SH-SY5Y (cell line): ENCODE measurements around the gene SMAD3.

Experiments
- GATA2 ChIP-seq: IDR thresholded peaks from 2 replicates; pipeline ENCODE4 v1.6.1; 2011; ENCODE audit warnings: mild to moderate bottlenecking, low read depth, low read length
- GATA3 ChIP-seq: IDR thresholded peaks from 2 replicates; pipeline ENCODE4 v1.6.1; 2011; ENCODE audit warnings: low read depth, mild to moderate bottlenecking, low read length, moderate library complexity

SMAD3 gene

DNA sequence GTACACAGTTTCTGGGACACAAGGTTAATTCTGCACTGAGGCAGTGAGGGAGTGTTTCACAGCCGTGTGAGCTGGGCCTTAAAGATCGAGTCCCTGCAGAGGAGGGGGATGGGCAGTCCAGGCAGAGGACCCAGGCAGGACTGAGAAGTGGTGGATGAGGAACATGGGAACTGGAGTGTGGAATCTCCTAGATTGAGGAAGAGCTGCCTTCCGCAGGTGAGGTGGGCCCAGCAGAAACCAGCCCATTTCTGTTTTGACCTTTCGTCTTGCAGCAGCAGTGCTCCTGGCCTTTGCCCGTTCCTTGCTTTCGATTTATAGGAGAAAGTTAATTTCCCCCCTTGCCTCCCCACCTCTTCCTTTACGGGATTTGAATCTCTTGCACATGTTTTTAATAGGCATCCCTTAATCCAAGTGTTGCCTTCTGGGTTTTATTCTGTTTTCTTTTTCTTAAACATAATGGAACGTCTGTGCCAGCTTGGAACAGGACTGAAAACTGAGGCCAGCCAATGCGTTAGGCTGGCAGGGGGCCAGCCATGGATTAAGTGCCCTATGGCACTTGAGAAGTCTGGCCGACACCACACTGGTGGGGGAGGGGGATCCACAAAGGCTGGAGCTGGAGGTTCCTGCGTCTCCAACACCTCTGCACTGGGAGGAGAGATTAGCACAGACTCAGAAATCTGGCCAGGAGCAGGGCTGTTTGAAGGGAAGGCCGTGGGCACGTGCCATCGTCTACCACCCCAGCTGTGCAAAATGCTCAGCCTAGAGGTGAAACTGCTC is 111.0 kb downstream of the SMAD3 start:
- no peak for TF ChIP-seq GATA2
- TF ChIP-seq GATA3, result no peak

DNA sequence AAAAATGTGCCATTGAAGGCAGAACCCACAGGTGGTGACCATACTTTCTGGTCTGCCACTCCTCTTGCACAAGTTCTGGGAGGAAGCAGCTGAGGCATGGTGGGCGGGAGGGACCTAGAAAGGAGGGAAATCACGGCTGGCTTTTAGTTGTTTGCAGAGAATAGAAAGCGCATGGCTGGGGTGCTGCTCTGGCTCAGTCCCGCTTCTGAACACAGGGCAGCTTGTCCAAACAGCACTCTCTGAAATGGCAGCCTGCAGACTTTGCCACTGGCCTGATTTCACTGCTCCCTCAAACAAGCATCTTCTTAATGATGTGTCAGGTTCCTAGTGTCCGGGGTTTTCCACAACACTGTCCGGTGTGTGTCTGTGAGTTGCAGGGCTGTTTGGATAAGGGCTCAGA is 112.3 kb downstream of the SMAD3 start:
- TF ChIP-seq GATA2, result no peak
- no peak for TF ChIP-seq GATA3

GRCh38 chr15:67178569-67179210 is 113.3 kb downstream of the SMAD3 start:
- no peak for TF ChIP-seq GATA2
- no peak for TF ChIP-seq GATA3

DNA sequence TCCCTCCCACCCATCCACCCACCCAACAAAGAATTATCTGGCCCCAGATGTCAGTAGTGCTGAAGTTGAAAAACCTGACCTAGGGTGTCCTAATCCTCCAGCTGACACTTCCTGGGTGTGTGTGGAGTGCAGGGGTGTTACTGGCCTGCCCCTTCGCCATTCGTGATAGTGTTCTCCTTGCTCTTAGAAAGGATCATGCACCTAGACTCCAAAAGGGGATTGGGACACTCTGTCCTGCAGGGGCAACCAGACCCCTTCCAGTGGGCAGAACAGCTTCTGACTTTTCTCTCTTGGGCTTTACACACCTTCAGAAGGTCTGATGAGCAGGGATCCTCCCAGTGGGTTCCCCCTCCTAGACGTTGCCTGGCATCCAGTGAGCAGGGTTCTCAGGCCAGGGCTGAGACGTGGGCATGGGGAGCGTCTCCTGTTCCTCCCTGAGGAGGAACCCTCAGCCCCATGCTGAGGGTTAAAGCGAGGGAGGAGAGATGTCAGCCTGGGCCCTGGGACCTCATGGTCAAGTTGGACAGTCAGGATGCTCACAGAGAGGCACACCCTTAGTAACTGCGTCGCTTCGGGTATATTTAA is 114.1 kb downstream of the SMAD3 start:
- no peak for TF ChIP-seq GATA3
- no peak for TF ChIP-seq GATA2

DNA sequence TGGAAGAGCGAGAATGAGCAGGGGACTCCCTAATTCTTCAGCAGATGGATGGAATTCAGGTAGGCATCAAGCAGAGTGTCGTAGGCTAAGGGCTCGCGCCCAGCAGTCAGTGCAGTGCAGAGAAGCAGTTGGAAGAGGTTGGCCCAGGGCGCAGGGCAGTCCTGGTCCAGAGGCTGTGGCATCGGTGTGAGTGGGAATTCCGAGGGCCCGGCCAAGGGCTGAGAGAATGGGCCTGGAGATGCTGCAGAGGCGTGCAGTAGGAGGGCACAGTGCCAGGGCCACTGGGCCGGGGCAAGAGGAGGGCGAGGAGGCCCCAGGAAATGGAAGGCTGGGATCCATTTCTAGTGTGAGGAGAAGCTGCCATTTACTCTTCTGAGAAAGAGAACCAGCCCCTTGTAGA is 114.6 kb downstream of the SMAD3 start:
- no peak for TF ChIP-seq GATA3
- no peak for TF ChIP-seq GATA2

- TF ChIP-seq GATA2, result no peak
- no peak for TF ChIP-seq GATA3
These were observed 115.3 kb downstream of the SMAD3 start for GRCh38 chr15:67180514-67181191.

- no peak for TF ChIP-seq GATA3
- TF ChIP-seq GATA2, result no peak
These were observed 115.8 kb downstream of the SMAD3 start for GRCh38 chr15:67181221-67181639.

GRCh38 chr15:67183443-67184169 is 118.2 kb downstream of the SMAD3 start:
- TF ChIP-seq GATA3, result no peak
- no peak for TF ChIP-seq GATA2

- TF ChIP-seq GATA3 (no peak), GATA2 (no peak)
These were observed 119.0 kb downstream of the SMAD3 start for GRCh38 chr15:67184208-67184925.

DNA sequence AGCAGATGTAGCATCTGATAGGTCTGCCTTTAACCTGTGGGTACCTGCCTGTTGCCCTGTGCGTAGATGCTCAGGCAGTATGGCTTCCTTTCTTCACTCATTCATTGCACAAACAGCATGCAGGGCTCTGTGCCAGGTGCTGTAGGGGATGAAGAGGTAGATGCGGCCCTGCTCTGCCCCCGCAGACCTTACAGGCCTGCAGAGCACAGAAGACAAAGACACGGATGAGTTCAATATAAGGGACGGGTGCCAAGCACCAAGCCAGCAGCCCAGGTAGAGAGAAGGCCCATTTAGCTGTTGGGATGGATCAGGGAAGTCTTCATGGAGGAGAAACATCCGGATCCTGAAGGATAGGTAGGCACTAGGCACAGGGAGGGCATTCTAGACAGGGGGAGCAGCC is 119.6 kb downstream of the SMAD3 start:
- no peak for TF ChIP-seq GATA2

GRCh38 chr15:67185621-67186225 is 120.3 kb downstream of the SMAD3 start:
- TF ChIP-seq GATA3 (no peak), GATA2 (no peak)

DNA sequence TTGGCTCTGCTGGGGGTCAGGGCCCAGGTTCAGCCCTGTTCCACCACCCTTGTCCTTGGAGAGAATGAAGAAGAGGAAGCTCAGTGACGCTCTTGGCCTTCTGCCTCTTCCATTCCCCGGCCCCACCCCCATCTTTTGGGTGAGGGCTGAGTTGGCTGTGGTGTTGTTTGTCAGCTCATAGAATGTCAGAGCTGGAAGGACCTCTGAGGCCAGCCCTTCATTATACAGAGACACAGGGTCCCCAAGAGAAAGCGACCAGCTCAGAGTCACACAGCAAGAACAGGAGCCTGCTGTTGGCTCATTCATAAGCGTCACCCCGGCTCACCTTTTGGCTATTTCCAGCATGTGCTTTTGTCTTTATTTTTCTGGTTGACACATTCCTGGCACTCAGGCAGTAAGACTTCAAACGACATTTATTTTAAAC is 120.8 kb downstream of the SMAD3 start:
- TF ChIP-seq GATA2 (no peak), GATA3 (no peak)

DNA sequence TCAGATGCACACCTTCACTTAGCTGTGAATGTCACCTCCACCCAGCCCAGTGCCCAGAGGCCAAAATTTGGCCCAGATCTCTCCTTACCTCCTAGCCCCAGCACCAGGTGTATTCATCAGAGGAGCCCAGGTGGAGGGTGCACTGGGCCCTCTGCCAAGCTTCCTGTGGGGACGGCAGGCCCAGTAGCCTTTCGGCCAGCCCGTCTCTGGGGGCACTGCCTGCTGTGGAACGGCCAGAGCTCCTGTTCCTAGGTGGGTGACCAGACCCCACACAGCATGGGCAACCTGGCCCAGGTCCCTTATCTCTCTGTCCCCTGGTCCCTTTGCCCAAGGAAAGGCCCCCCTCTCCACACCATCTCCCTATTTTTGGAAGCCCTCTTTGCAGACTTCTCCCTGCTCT is 121.3 kb downstream of the SMAD3 start:
- no peak for TF ChIP-seq GATA2
- TF ChIP-seq GATA3, result no peak
